Activated naive CD8-positive, alpha-beta T cell treated with anti-CD3 and anti-CD28 coated beads, Interleukin-2, amount 10 ng/mL, durations not matched to agents 7 days and 5 days (primary cell): Measurements from ENCODE around the gene F5. TPM values are rescaled to one million over a fixed set of nuclear protein-coding genes. Genes with fewer than 3 reads are reported as not detected.

ENCODE experiments used
- ATAC-seq: fragments of 150-1000 bp; cut with Tn5 transposase; one replicate; pipeline ENCODE4 v1.10.0; 2021; ENCODE audit warnings: low read depth, moderate library complexity
- POLR2A ChIA-PET: fragments of 350-600 bp; sonication (Branson Sonifier 250); formaldehyde crosslinking; loops from one replicate; lab custom pipeline; 2021; ENCODE audit warnings: antibody characterized with exemption; lab: Charles Lee
- DNase-seq: peaks from one replicate; pipeline ENCODE4 v3.0.0; 2021
- H3K27ac Mint-ChIP-seq: one replicate; pipeline ENCODE4 v1.8.0; 2022; ENCODE audit warnings: mild to moderate bottlenecking, mixed read lengths
- H3K27me3 Mint-ChIP-seq: one replicate; pipeline ENCODE4 v1.8.0; 2022; ENCODE audit warnings: mild to moderate bottlenecking, moderate library complexity, mixed read lengths
- H3K36me3 Mint-ChIP-seq: one replicate; pipeline ENCODE4 v1.8.0; 2021; ENCODE audit warnings: mild to moderate bottlenecking, mixed read lengths
- H3K4me1 Mint-ChIP-seq: one replicate; pipeline ENCODE4 v1.8.0; 2021; ENCODE audit warnings: mixed read lengths
- H3K4me3 Mint-ChIP-seq: one replicate; pipeline ENCODE4 v1.8.0; 2022; ENCODE audit warnings: mild to moderate bottlenecking, moderate library complexity, mixed read lengths
- H3K9me3 Mint-ChIP-seq: one replicate; pipeline ENCODE4 v1.8.0; 2021; ENCODE audit warnings: mixed read lengths
- total RNA-seq, 2 experiments: library from RNA; stranded (reverse); gene quantifications; one replicate each; pipeline ENCODE4 v1.2.3, GENCODE V29; 2021

F5 gene
- total RNA-seq, 2 experiments from 2014 or later = 0.99 to 1.3 TPM

DNA sequence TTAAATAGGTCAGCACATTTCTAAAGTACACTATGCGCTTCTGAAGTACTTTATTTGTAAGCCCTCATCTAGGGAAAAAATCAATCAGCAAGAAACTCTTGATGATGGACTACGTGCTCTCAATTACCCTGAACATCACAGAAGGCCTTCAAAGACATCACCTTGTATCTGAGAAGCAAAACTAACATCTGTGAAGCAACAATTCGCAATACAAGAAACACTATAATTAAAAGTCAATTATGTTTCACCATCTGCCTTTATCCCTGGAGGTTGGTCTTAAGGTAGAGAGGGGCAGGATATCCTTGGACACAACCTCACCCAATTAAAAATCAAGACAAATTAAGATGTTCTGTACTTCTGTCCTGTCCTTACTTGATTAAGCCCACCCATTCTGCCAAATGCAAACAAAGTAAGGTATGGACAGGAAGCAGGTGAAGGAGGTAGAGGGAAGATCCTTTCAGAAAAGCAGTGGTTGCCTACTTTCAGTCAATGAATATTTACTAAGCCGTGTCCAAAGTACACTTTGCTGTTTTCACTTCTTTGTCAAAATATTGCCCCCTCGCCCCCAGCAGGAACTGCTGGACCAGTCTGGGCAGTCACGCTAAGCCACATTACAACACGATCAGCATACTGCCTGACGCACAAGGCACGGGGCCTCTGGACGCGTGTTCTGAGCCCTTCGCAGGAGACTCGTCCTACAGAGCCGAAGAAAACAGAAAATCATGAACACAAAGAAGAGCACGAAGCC, 101.4 kb downstream of the F5 start:
- no peaks in the 10 kb centered on the region for H3K27me3 Mint-ChIP-seq
- POLR2A ChIA-PET = no interaction called here
- no peaks in the 10 kb centered on the region for H3K36me3 Mint-ChIP-seq
- H3K4me1 Mint-ChIP-seq = peaks cover 34% of the 10 kb centered on the region
- peak overlapping the region; percentile 83 for H3K27ac Mint-ChIP-seq
- DNase-seq = no peak
- peak; percentile 8 for ATAC-seq
- no peaks in the 10 kb centered on the region for H3K9me3 Mint-ChIP-seq
- H3K4me3 Mint-ChIP-seq = peak overlapping the region; percentile 87

DNA sequence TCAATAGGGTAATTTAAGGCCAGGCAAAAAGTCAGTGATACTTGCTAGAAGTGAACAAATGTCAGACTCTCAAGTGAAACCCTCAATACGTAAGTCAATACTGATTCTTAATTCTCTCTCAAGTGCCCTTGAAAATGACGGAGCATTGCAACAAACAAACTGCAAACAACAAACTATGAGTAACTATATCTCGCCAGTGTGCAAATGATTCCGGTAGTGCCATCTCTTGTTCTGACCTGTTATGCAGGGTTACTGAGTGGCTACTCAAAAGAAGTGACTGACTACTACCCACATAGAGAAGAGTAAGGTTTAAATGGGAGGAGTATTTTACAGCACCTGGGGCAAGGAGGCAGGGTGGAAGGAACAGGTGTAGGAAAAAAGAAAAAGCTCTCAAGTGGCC, 102.2 kb downstream of the F5 start:
- POLR2A ChIA-PET = no interaction called here
- Mint-ChIP-seq H3K4me1 (peaks cover 36% of the 10 kb centered on the region), H3K27me3 (no peaks in the 10 kb centered on the region), H3K36me3 (no peaks in the 10 kb centered on the region), H3K9me3 (no peaks in the 10 kb centered on the region), H3K4me3 (peak overlapping the region; percentile 87), H3K27ac (no peak overlapping the region)
- ATAC-seq (no peak), DNase-seq (no peak)

DNA sequence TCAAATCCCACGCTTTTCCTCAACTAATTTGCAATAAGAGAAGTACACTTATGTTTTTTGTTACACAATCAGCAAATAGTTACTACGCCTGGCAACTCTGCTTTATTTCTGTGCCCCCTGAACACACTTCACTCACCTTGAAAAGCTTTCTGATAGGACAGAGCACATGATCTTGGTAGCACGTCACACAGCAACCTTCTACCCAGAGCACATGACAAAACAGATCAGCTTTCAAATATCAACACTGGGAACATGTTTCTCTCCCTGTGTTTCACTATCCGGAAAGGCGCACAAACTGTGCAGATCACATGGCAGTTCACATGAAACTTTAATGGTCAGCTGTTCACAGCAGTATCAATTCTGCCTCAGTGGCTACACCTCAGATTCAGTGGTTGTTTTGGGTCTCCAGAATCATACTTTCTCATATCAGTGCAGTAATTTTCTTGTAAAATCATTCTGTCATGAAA, 102.7 kb downstream of the F5 start:
- Mint-ChIP-seq H3K4me3 (no peak overlapping the region), H3K4me1 (peaks cover 36% of the 10 kb centered on the region), H3K27me3 (no peaks in the 10 kb centered on the region), H3K36me3 (no peaks in the 10 kb centered on the region), H3K27ac (no peak overlapping the region), H3K9me3 (no peaks in the 10 kb centered on the region)
- ATAC-seq (no peak), DNase-seq (no peak)
- POLR2A ChIA-PET = no interaction called here

DNA sequence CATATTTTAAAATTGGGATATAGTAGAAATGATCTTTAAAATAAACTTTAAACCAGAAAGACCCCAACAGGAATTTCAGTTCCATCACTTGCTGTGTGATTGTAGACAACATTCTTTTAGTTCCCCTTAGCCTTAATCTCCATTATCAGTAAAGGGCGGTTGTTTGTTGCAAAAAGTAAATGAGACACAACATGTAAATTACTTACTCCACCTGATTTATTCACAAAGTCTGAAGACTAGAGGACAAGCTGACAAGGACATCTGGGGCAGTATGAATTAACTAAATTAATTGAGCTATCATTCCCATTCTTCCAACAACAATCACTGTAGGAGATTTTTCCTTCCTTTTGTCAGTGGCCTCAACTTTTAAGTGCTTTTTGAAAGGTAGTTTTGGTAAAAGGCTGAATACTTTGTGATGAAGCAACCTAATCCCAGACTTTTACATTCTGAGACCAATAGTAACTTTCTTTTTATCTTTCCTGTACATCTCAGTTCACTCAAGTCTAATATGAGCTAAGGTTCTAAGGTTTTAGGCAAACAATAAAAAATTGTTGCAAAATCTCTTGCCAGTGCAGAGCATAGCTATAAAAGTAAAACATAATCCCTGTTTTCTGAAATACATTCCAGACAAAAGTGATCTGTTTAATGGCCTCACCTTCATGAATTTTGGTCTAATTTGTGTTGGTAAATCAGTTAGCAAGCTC, 106.8 kb downstream of the F5 start:
- Mint-ChIP-seq H3K27me3 (no peaks in the 10 kb centered on the region), H3K36me3 (peaks cover 14% of the 10 kb centered on the region), H3K27ac (no peak overlapping the region), H3K9me3 (no peaks in the 10 kb centered on the region), H3K4me3 (no peak overlapping the region), H3K4me1 (peaks cover 21% of the 10 kb centered on the region)
- POLR2A ChIA-PET = no interaction called here
- no peak for ATAC-seq
- DNase-seq = no peak

DNA sequence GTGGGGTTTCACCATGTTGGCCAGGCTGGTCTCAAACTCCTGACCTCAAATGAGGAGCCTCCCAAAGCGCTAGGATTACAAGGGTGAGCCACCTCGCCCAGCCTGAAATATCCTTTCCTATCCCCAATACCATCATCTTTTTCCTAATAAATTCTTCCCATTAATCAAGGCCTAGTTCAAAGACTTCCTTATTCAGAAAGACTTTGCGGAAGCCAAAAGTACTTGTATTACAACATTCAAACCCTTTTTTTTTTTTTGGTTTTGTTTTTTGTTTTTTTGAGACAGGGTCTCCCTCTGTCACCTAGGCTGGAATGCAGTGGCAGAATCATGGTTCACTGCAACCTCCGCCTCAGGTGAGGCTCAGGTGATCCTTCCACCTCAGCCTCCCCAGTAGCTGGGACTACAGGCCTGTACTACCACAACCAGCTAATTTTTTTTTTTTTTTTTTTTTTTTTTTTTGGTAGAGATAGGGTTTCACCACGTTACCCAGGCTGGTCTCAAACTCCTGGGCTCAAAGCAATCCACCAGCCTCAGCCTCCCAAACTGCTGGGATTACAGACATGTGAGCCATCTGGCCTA, 108.1 kb downstream of the F5 start:
- H3K4me1 Mint-ChIP-seq = peaks cover 10% of the 10 kb centered on the region
- ATAC-seq (no peak), DNase-seq (no peak)
- no peaks in the 10 kb centered on the region for H3K9me3 Mint-ChIP-seq
- H3K4me3 Mint-ChIP-seq = no peak overlapping the region
- no peaks in the 10 kb centered on the region for H3K27me3 Mint-ChIP-seq
- no peak overlapping the region for H3K27ac Mint-ChIP-seq
- H3K36me3 Mint-ChIP-seq = peaks cover 14% of the 10 kb centered on the region
- POLR2A ChIA-PET = no interaction called here

DNA sequence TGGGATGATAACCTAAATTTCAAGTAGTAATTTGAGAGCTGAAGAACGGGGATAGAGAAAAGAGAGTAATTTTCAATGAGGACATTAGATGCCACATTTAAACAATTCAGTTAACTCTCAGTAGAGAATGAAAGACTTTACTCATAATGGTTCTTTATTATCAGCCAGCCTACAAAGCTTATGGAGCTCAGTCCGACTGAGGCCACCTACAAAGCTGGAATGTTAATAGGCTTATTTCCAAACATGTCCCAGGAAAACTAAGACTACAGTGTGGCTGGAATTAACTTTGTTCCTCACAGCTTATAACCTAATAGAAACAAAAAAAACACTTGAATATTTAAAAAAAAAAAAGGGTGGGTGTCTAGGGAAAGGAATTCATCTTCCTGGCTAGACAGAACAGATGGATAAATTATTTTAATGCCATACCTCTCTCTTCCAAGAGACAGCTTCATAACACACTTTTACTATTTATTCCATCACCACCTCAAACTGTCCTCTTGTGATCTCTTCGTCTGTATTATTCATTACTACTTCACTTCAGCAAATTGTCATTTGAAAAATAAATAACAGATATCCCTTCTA, 110.4 kb downstream of the F5 start:
- H3K27me3 Mint-ChIP-seq = no peaks in the 10 kb centered on the region
- no peaks in the 10 kb centered on the region for H3K9me3 Mint-ChIP-seq

DNA sequence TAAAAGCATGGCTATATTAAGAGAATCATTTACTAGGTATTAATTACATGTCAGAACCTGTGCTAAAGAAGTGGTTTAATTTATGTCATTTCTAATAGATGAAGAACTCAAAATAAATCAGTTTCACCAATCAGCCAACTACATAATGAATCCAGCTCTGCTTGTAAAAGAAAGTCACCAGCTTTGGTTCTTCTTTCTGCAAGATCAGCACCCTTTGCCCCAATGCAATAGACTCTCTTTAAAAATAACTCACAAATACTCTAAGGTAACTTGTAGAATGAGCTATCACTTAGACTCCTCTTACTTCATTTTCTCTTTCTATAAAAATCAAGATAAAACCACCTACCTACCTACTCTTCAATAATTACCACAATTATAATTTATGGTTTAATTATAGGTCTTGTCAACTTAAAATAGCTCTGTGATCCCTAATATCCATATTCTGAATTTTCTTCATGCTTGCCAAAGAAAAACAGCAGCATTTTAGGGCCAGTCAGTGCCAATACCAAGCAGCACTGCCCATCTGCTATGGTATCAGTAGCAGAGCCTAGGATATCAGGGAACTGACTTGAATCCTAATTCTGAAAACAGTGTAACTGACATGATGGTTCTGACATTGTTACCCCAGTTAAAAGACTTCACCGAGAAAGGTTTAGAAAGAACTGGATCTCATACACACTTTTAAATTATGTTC, 111.8 kb downstream of the F5 start:
- DNase-seq = no peak
- H3K4me3 Mint-ChIP-seq = no peak overlapping the region
- POLR2A ChIA-PET = no interaction called here
- no peaks in the 10 kb centered on the region for H3K27me3 Mint-ChIP-seq
- H3K36me3 Mint-ChIP-seq = peaks cover 17% of the 10 kb centered on the region
- no peak overlapping the region for H3K27ac Mint-ChIP-seq
- H3K9me3 Mint-ChIP-seq = no peaks in the 10 kb centered on the region
- no peak for ATAC-seq
- H3K4me1 Mint-ChIP-seq = peaks cover 3% of the 10 kb centered on the region

More for the DNA sequence above, 110.4 kb downstream of the F5 start:
- Mint-ChIP-seq H3K27ac (no peak overlapping the region), H3K4me3 (no peak overlapping the region), H3K4me1 (peaks cover 8% of the 10 kb centered on the region), H3K36me3 (peaks cover 14% of the 10 kb centered on the region)
- POLR2A ChIA-PET = no interaction called here
- no peak for DNase-seq
- no peak for ATAC-seq

DNA sequence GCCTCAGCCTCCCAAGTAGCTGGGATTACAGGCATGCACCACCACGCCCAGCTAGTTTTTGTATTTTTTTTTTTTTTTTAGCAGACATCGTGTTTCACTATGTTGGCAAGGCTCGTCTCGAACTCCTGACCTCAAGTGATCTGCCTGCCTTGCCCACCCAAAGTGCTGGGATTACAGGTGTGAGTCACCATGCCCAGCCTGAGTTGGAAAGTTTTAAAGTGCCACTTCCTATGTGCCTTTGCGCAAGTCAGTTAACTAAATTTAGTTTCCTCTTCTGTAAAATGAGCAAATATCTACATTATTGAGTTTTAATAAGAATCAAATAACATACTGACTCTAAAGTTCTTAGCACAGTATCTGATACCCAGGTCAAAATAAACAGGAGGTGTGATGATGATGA, 112.9 kb downstream of the F5 start:
- ATAC-seq (no peak), DNase-seq (no peak)
- no peak overlapping the region for H3K4me3 Mint-ChIP-seq
- no peaks in the 10 kb centered on the region for H3K27me3 Mint-ChIP-seq
- no peaks in the 10 kb centered on the region for H3K9me3 Mint-ChIP-seq
- H3K4me1 Mint-ChIP-seq = peaks cover 2% of the 10 kb centered on the region
- H3K36me3 Mint-ChIP-seq = peaks cover 18% of the 10 kb centered on the region
- no peak overlapping the region for H3K27ac Mint-ChIP-seq
- POLR2A ChIA-PET = no interaction called here

DNA sequence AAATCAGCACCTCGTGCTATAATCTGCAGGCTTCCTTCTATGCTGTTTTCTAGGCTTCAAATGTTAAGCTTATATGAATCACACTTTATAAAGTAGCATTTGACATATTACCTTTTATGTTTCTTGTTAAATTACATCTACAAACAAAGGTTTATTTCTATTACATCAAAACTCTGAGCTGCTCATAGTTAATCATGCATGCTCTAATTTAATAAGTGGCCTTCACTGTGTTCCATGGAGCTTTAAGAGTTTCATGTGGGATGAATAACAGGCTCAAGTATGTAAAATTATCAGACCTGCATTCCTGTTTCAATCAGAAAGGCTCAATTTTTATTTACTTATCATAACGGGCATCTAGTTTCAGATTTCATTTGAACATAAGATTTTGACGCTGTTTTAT, 113.5 kb downstream of the F5 start:
- Mint-ChIP-seq H3K36me3 (peaks cover 17% of the 10 kb centered on the region), H3K4me1 (peaks cover 2% of the 10 kb centered on the region), H3K9me3 (no peaks in the 10 kb centered on the region), H3K27me3 (no peaks in the 10 kb centered on the region), H3K4me3 (no peak overlapping the region), H3K27ac (no peak overlapping the region)
- POLR2A ChIA-PET = no interaction called here
- DNase-seq (no peak), ATAC-seq (no peak)

DNA sequence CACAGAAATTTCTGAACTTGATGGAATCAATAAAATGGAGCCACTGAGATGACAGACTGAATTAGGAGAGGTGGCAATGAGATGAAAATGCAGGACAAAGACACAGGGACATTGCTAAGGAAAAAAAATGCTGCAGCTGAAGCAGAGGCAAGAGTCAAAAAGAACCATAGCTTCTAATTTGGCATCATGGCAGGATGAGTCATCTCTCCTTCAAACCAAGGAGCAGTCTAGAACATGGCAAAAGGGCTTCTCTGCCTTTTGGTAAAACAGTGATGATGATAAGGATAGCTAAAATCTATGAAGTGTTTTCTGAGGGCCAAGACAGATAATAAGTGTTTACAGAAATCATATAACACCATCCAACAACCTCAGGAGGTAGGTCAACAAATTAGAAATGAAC, 117.3 kb downstream of the F5 start:
- no peak overlapping the region for H3K27ac Mint-ChIP-seq
- H3K36me3 Mint-ChIP-seq = peaks cover 6% of the 10 kb centered on the region
- no peak overlapping the region for H3K4me3 Mint-ChIP-seq
- DNase-seq = no peak
- H3K9me3 Mint-ChIP-seq = no peaks in the 10 kb centered on the region
- H3K4me1 Mint-ChIP-seq = no peaks in the 10 kb centered on the region
- no peaks in the 10 kb centered on the region for H3K27me3 Mint-ChIP-seq
- no peak for ATAC-seq
- POLR2A ChIA-PET = no interaction called here

DNA sequence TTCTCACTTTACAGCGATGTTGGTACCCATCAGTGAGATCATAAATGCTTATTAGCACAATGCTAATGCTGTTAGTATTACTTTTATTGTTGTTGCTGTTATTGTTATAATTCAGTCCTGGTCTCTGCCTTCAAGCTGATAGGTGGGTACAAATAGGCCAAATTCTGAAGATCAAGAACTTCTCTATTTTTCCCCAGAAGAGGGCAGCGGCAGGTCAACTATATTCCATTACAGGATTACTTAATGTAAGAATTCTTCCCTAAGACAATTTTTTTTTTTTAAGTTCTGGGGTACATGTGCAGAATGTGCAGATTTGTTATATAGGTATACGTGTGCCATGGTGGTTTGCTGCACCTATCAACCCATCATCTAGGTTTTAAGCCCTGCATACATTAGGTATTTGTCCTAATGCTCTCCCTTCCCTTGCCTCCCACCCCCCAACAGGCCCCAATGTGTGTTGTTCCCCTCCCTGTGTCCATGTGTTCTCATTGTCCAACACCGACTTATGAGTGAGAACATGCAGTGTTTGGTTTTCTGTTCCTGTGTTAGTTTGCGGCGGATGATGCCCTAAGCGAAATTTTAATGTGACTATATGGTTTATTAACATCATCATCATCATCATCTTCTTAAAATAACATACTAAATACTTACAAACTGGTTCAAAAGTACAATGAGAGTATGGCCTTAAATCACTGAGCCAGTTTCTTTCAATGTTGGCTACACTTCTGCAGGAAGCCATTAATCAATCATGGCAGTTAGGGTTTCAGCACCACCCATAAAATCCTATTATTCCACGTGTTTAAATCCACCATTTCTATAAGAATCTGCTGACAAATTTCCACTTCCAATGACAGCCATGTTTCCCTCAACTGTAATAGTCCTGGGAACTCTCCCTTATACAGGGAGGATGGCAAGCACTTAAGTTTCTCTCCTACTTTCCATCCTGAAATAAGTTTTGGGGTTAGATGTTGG, 119.7 kb downstream of the F5 start:
- Mint-ChIP-seq H3K4me3 (no peak overlapping the region), H3K4me1 (no peaks in the 10 kb centered on the region), H3K27me3 (no peaks in the 10 kb centered on the region), H3K9me3 (no peaks in the 10 kb centered on the region), H3K36me3 (peaks cover 6% of the 10 kb centered on the region), H3K27ac (no peak overlapping the region)
- DNase-seq (no peak), ATAC-seq (no peak)
- POLR2A ChIA-PET = no interaction called here

DNA sequence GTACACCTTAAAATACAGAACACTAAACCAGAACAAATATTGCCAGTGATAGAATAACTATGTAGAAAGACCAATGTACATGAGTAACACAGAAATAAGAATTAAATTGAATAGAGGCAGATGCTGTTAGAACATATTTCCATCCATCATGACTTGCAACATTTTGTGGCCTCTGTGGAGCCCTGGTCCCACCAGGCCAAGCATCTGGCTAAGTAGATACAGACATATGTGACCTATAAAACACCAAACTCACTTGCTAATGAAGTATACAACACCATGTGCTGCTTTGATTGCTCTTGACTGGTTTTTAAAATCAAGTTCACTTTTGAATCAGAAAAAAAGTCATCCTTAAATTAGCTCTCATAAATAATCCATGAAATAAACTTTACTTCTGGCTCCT, 121.0 kb downstream of the F5 start:
- Mint-ChIP-seq H3K4me1 (peaks cover 9% of the 10 kb centered on the region), H3K4me3 (no peak overlapping the region), H3K27ac (no peak overlapping the region), H3K27me3 (no peaks in the 10 kb centered on the region), H3K9me3 (no peaks in the 10 kb centered on the region), H3K36me3 (peaks cover 6% of the 10 kb centered on the region)
- DNase-seq = no peak
- ATAC-seq = no peak
- POLR2A ChIA-PET = no interaction called here
